IPS-15b (cell line): Measurements from ENCODE around the gene NKAIN2.

Experiments
- H3K27me3 ChIP-seq: one replicate; pipeline ENCODE4 v1.6.1; 2013; ENCODE audit warnings: low read length; ENCODE audit not compliant: control insufficient read depth, insufficient read depth
- H3K36me3 ChIP-seq: one replicate; pipeline ENCODE4 v1.6.1; 2013; ENCODE audit warnings: low read length; ENCODE audit not compliant: control insufficient read depth, insufficient read depth
- H3K4me1 ChIP-seq: one replicate; pipeline ENCODE4 v1.6.1; 2013; ENCODE audit warnings: mild to moderate bottlenecking, low read length; ENCODE audit not compliant: control insufficient read depth, insufficient read depth
- H3K4me3 ChIP-seq: one replicate; pipeline ENCODE4 v1.5.1; 2013; ENCODE audit warnings: low read depth, low read length
- H3K9ac ChIP-seq: one replicate; pipeline ENCODE4 v1.6.1; 2013; ENCODE audit warnings: low read depth, mild to moderate bottlenecking, low read length
- H3K9me3 ChIP-seq: one replicate; pipeline ENCODE4 v1.6.1; 2013; ENCODE audit warnings: mild to moderate bottlenecking, low read length; ENCODE audit not compliant: control insufficient read depth, insufficient read depth

NKAIN2 gene

GRCh38 chr6:123810214-123810613 lies 6.5 kb downstream of the NKAIN2 start:
- no peaks in the 10 kb centered on the region for H3K9me3 ChIP-seq
- no peak overlapping the region for H3K4me3 ChIP-seq
- H3K4me1 ChIP-seq, result peaks cover 3% of the 10 kb centered on the region
- peaks cover 34% of the 10 kb centered on the region for H3K27me3 ChIP-seq
- no peak overlapping the region for H3K9ac ChIP-seq
- H3K36me3 ChIP-seq, result no peaks in the 10 kb centered on the region

- Histone ChIP-seq H3K4me1 (peaks cover 3% of the 10 kb centered on the region), H3K9ac (no peak overlapping the region), H3K27me3 (peaks cover 26% of the 10 kb centered on the region), H3K9me3 (no peaks in the 10 kb centered on the region), H3K4me3 (no peak overlapping the region), H3K36me3 (no peaks in the 10 kb centered on the region)
Measured at GRCh38 chr6:123810948-123811347, 7.3 kb downstream of the NKAIN2 start.

- no peaks in the 10 kb centered on the region for H3K36me3 ChIP-seq
- H3K9me3 ChIP-seq, result no peaks in the 10 kb centered on the region
- peaks cover 22% of the 10 kb centered on the region for H3K27me3 ChIP-seq
- H3K9ac ChIP-seq, result no peak overlapping the region
- H3K4me3 ChIP-seq, result no peak overlapping the region
- H3K4me1 ChIP-seq, result peaks cover 3% of the 10 kb centered on the region
Measured at GRCh38 chr6:123811378-123811777, 7.7 kb downstream of the NKAIN2 start.

DNA sequence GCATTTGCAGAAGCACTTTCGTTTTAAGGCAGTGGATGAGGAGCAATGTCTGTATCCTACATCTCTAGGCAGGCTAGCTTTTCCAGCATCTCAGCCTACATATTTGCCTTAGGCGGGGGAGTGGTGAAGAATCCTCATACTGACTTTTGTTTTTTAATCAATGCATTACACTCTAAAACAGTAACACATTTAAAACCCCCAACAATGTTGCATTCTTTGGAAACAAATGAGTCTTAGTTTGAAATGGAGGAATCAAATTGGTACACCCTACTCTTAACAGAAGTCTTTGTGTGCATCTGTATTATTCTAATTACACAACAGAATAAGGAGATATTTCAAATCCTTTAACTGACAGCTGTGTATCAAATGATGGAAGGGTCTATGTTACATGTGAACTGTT lies 9.0 kb downstream of the NKAIN2 start:
- Histone ChIP-seq H3K4me1 (peaks cover 3% of the 10 kb centered on the region), H3K36me3 (no peaks in the 10 kb centered on the region), H3K9ac (no peak overlapping the region), H3K4me3 (no peak overlapping the region), H3K9me3 (no peaks in the 10 kb centered on the region), H3K27me3 (peaks cover 10% of the 10 kb centered on the region)

GRCh38 chr6:123821112-123821511 lies 17.4 kb downstream of the NKAIN2 start:
- no peaks in the 10 kb centered on the region for H3K4me1 ChIP-seq
- H3K27me3 ChIP-seq, result no peaks in the 10 kb centered on the region
- no peak overlapping the region for H3K4me3 ChIP-seq
- H3K36me3 ChIP-seq, result no peaks in the 10 kb centered on the region
- no peaks in the 10 kb centered on the region for H3K9me3 ChIP-seq
- H3K9ac ChIP-seq, result no peak overlapping the region

DNA sequence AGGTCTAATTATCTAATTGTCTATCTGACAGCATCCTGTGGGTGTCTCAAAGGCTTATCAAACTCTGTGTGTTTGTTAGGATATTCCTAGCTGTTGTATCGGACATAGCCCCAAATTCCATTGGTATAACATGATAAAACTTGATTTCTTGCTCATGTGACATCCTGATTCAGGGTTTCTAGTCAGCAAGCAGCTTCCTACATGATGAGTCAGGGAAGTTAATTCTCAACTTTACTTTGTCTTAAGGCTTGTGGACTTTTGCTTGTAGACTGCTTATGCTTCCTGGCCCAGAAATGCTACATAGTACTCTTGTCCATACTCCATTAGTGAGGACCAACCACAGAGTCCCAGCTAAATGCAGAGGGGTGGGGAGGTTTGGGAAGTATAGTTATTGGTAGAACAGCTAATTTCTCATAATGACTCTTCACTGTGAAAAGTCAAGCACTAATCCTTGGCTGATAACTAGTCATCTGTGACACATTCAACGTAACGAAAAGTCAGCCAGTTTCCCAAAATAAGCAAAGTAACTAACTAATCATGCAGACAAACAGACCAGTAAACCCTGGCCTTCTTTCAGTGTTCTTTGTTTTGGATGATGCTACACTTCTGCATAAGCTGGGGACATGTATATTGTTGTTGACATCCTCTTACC lies 25.8 kb downstream of the NKAIN2 start:
- H3K9me3 ChIP-seq, result no peaks in the 10 kb centered on the region
- H3K9ac ChIP-seq, result no peak overlapping the region
- H3K27me3 ChIP-seq, result peaks cover 27% of the 10 kb centered on the region
- H3K36me3 ChIP-seq, result no peaks in the 10 kb centered on the region
- H3K4me1 ChIP-seq, result peaks cover 12% of the 10 kb centered on the region
- no peak overlapping the region for H3K4me3 ChIP-seq

DNA sequence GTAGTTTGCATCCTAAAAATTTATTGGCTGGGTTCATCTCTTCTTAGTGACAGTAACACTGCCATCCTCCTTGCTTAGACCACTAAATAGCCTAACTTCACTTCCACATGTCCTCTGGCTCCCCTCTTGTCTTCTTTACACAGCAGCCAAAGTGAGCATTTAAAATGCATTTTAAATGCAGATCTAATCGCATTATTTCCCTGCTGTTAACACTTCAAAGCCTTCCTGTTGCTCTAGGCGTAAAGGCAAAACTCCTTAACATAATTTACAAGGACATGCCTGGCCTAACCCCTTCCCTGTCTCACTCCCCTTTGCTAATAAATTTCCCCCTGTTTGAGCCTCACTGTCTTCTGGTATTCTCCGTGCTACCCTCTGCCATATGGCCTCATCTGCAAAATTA lies 26.5 kb downstream of the NKAIN2 start:
- Histone ChIP-seq H3K9me3 (no peaks in the 10 kb centered on the region), H3K9ac (no peak overlapping the region), H3K4me3 (no peak overlapping the region), H3K27me3 (peaks cover 27% of the 10 kb centered on the region), H3K36me3 (no peaks in the 10 kb centered on the region), H3K4me1 (peaks cover 12% of the 10 kb centered on the region)

GRCh38 chr6:123838505-123839234 lies 35.0 kb downstream of the NKAIN2 start:
- peaks cover 3% of the 10 kb centered on the region for H3K4me1 ChIP-seq
- H3K4me3 ChIP-seq, result no peak overlapping the region
- H3K27me3 ChIP-seq, result no peaks in the 10 kb centered on the region
- H3K9me3 ChIP-seq, result no peaks in the 10 kb centered on the region
- no peak overlapping the region for H3K9ac ChIP-seq
- H3K36me3 ChIP-seq, result no peaks in the 10 kb centered on the region

- Histone ChIP-seq H3K9me3 (no peaks in the 10 kb centered on the region), H3K4me3 (no peak overlapping the region), H3K4me1 (peaks cover 3% of the 10 kb centered on the region), H3K9ac (no peak overlapping the region), H3K36me3 (no peaks in the 10 kb centered on the region), H3K27me3 (no peaks in the 10 kb centered on the region)
Measured at GRCh38 chr6:123841067-123841896, 37.6 kb downstream of the NKAIN2 start.

DNA sequence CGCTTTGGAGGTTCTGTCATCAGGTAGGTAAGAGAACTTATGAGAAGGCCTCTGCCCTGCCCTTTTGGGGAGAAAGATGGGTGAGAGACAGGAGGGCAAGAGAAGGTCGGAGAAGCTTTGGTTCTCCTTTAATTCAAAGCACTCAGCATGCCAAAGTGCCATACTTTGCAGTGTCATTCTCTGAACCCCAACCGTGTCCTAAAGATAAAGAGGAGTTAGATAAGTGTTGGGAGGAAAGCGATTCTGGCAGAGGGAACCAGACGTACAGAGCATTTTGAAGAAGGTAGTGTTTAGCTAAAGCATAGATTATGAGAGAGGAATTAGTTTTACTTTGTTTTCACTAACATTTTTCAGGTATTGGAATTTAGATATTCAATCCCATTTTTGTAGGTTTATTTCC lies 40.3 kb downstream of the NKAIN2 start:
- H3K9ac ChIP-seq, result no peak overlapping the region
- H3K4me3 ChIP-seq, result no peak overlapping the region
- peaks cover under 1% of the 10 kb centered on the region for H3K4me1 ChIP-seq
- H3K27me3 ChIP-seq, result no peaks in the 10 kb centered on the region
- H3K9me3 ChIP-seq, result no peaks in the 10 kb centered on the region
- no peaks in the 10 kb centered on the region for H3K36me3 ChIP-seq

DNA sequence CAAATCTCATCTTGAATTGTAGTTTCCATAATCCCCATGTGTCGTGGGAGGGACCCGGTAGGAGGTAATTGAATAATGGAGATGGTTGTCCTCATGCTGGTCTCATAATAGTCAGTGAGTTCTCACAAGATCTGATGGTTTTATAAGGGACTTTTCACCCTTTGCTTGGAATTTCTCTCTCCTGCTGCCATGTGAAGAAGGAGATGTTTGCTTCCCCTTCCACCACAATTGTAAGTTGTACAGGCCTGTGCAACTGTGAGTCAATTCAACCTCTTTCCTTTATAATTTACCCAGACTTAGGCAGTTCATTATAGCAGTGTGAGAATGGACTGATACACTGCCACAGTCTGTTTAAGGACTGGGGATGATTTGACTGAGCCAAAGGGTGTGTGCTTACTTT lies 44.7 kb downstream of the NKAIN2 start:
- H3K36me3 ChIP-seq, result no peaks in the 10 kb centered on the region
- no peak overlapping the region for H3K9ac ChIP-seq
- H3K4me3 ChIP-seq, result no peak overlapping the region
- H3K27me3 ChIP-seq, result no peaks in the 10 kb centered on the region
- H3K4me1 ChIP-seq, result no peaks in the 10 kb centered on the region
- H3K9me3 ChIP-seq, result no peaks in the 10 kb centered on the region
